ENCODE results near the gene YEATS2.

DNA sequence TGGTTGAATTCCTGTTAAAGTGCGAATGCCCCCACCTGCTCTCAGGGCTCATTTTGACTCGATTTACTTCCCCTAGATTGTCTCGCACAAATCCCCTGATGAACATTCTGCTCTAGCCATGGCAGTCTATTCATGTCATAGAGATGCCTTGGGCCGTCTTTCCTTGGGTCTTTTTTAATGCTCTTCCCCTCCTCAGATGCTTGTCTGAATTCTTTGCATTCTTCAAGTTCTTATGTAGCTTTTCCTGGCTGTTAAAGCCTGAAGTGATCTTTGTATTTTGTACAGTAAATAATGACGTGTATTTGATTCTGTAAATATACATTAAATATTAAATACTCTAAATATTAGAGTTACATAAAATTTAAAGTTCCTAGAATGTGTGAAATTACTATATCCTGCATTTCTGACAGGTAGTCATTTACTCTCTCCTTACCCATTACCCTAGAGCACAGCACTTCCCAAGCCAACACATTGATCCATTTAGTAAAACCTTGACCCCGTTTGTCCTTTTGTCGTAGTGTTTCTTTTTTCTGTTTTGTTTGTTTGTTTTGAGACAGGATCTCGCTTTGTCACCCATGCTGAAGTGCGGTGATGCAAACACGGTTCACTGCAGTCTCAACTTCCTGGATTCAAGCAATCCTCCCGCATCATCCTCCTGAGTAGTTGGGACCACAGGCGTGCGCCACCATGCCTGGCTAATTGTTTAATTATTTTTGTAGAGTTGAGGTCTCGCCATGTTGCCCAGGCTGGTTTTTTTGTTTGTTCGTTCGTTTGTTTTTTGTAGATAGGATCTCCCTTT lies 47.9 kb downstream of the YEATS2 start:
- TF ChIP-seq, protein P1, sequence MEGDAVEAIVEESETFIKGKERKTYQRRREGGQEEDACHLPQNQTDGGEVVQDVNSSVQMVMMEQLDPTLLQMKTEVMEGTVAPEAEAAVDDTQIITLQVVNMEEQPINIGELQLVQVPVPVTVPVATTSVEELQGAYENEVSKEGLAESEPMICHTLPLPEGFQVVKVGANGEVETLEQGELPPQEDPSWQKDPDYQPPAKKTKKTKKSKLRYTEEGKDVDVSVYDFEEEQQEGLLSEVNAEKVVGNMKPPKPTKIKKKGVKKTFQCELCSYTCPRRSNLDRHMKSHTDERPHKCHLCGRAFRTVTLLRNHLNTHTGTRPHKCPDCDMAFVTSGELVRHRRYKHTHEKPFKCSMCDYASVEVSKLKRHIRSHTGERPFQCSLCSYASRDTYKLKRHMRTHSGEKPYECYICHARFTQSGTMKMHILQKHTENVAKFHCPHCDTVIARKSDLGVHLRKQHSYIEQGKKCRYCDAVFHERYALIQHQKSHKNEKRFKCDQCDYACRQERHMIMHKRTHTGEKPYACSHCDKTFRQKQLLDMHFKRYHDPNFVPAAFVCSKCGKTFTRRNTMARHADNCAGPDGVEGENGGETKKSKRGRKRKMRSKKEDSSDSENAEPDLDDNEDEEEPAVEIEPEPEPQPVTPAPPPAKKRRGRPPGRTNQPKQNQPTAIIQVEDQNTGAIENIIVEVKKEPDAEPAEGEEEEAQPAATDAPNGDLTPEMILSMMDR (IDR thresholded peaks at IDR 0.05), result no peak
- no peak for TF ChIP-seq ZFX (IDR thresholded peaks at IDR 0.05; ENCODE audit: borderline replicate concordance)

Data from 22Rv1 (cell line).